ENCODE measurements around the gene MAN2A1. TPM values are rescaled to one million over a fixed set of nuclear protein-coding genes. Genes with fewer than 3 reads are reported as not detected.

Gene MAN2A1
- 100 to 1,000 TPM in 1 of 2 donors, 10 to 100 TPM in 1; 53.3 to 107 TPM for total RNA-seq
- polyA plus RNA-seq (ENCODE audit: insufficient read length in 2 of 2), result 10 to 100 TPM; 29.5 to 30.7 TPM
- long read RNA-seq, donor 1, full-length matches to known transcripts, result 4 of 4 reads
- long read RNA-seq, donor 1, partial matches to known transcripts, result 0 of 4 reads
- long read RNA-seq, donor 1, other reads (novel, unspliced or antisense), result 0 of 4 reads
- long read RNA-seq, donor 2, result 0 reads
- long read RNA-seq, donor 3, result 0 reads
- long read RNA-seq, donor 4, full-length matches to known transcripts, result 1 of 1 reads
- long read RNA-seq, donor 4, partial matches to known transcripts, result 0 of 1 reads
- long read RNA-seq, donor 4, other reads (novel, unspliced or antisense), result 0 of 1 reads

GRCh38 chr5:109689740-109690241 lies at the start of gene MAN2A1:
MAN2A1 (plus strand) TSS chr5:109689927; CDS start chr5:109690418, 491 bp downstream.
- peak in 3 of 6 donors; percentile 44 to 53 (median 46) for DNase-seq (ENCODE audit: low read depth in 4 of 6, low spot score in 6 of 6)
- H3K27me3 ChIP-seq (ENCODE audit: control insufficient read depth, insufficient read depth, low read length), result no peaks in the 10 kb centered on the region
- H3K27ac ChIP-seq (ENCODE audit: low read depth, low read length), result peak within 1 kb of the TSS; percentile 98
- peaks cover 5% of the 10 kb centered on the region for H3K4me1 ChIP-seq (ENCODE audit: control insufficient read depth, insufficient read depth, low read length)
- H3K36me3 ChIP-seq (ENCODE audit: control insufficient read depth, insufficient read depth, low read length), result no peaks in the 10 kb centered on the region
- WGBS (ENCODE audit: insufficient coverage), result under 1% methylated on average over 58 of the region's 58 CpGs
- H3K9me3 ChIP-seq (ENCODE audit: control insufficient read depth, insufficient read depth, low read length), result peaks cover 9% of the 10 kb centered on the region
- H3K4me3 ChIP-seq (ENCODE audit: low read depth, low read length), result peak within 1 kb of the TSS; percentile 93

- H3K4me1 ChIP-seq (ENCODE audit: control insufficient read depth, insufficient read depth, low read length), result no peaks in the 10 kb centered on the region
- no peaks in the 10 kb centered on the region for H3K36me3 ChIP-seq (ENCODE audit: control insufficient read depth, insufficient read depth, low read length)
- 95% methylated on average over 4 of the region's 4 CpGs for WGBS (ENCODE audit: insufficient coverage)
- H3K9me3 ChIP-seq (ENCODE audit: control insufficient read depth, insufficient read depth, low read length), result no peaks in the 10 kb centered on the region
- H3K4me3 ChIP-seq (ENCODE audit: low read depth, low read length), result no peak overlapping the region
- H3K27me3 ChIP-seq (ENCODE audit: control insufficient read depth, insufficient read depth, low read length), result no peaks in the 10 kb centered on the region
- DNase-seq (ENCODE audit: low read depth in 4 of 6, low spot score in 6 of 6), result no peak
- no peak overlapping the region for H3K27ac ChIP-seq (ENCODE audit: low read depth, low read length)
Observed at GRCh38 chr5:109640976-109641375, 48.8 kb upstream of the MAN2A1 start.

GRCh38 chr5:109643791-109644350 lies 45.9 kb upstream of the MAN2A1 start:
- no peaks in the 10 kb centered on the region for H3K36me3 ChIP-seq (ENCODE audit: control insufficient read depth, insufficient read depth, low read length)
- no peaks in the 10 kb centered on the region for H3K27me3 ChIP-seq (ENCODE audit: control insufficient read depth, insufficient read depth, low read length)
- H3K4me3 ChIP-seq (ENCODE audit: low read depth, low read length), result no peak overlapping the region
- no peaks in the 10 kb centered on the region for H3K9me3 ChIP-seq (ENCODE audit: control insufficient read depth, insufficient read depth, low read length)
- H3K4me1 ChIP-seq (ENCODE audit: control insufficient read depth, insufficient read depth, low read length), result no peaks in the 10 kb centered on the region
- H3K27ac ChIP-seq (ENCODE audit: low read depth, low read length), result no peak overlapping the region
- no peak for DNase-seq (ENCODE audit: low read depth in 4 of 6, low spot score in 6 of 6)
- 100% methylated on average over 1 of the region's 4 CpGs for WGBS (ENCODE audit: insufficient coverage)

- H3K27ac ChIP-seq (ENCODE audit: low read depth, low read length), result no peak overlapping the region
- H3K27me3 ChIP-seq (ENCODE audit: control insufficient read depth, insufficient read depth, low read length), result no peaks in the 10 kb centered on the region
- no peak overlapping the region for H3K4me3 ChIP-seq (ENCODE audit: low read depth, low read length)
- 72% methylated on average over 4 of the region's 7 CpGs for WGBS (ENCODE audit: insufficient coverage)
- H3K9me3 ChIP-seq (ENCODE audit: control insufficient read depth, insufficient read depth, low read length), result no peaks in the 10 kb centered on the region
- H3K36me3 ChIP-seq (ENCODE audit: control insufficient read depth, insufficient read depth, low read length), result no peaks in the 10 kb centered on the region
- H3K4me1 ChIP-seq (ENCODE audit: control insufficient read depth, insufficient read depth, low read length), result no peaks in the 10 kb centered on the region
- no peak for DNase-seq (ENCODE audit: low read depth in 4 of 6, low spot score in 6 of 6)
Observed at GRCh38 chr5:109644829-109645228, 44.9 kb upstream of the MAN2A1 start.

- H3K4me1 ChIP-seq (ENCODE audit: control insufficient read depth, insufficient read depth, low read length), result no peaks in the 10 kb centered on the region
- H3K36me3 ChIP-seq (ENCODE audit: control insufficient read depth, insufficient read depth, low read length), result no peaks in the 10 kb centered on the region
- H3K27ac ChIP-seq (ENCODE audit: low read depth, low read length), result peak overlapping the region; percentile 3
- WGBS (ENCODE audit: insufficient coverage), result 0% methylated on average over 1 of the region's 2 CpGs
- H3K9me3 ChIP-seq (ENCODE audit: control insufficient read depth, insufficient read depth, low read length), result no peaks in the 10 kb centered on the region
- H3K4me3 ChIP-seq (ENCODE audit: low read depth, low read length), result no peak overlapping the region
- no peaks in the 10 kb centered on the region for H3K27me3 ChIP-seq (ENCODE audit: control insufficient read depth, insufficient read depth, low read length)
- peak in 5 of 6 donors; percentile 42 to 95 (median 64) for DNase-seq (ENCODE audit: low read depth in 4 of 6, low spot score in 6 of 6)
Observed at GRCh38 chr5:109645707-109646192, 44.0 kb upstream of the MAN2A1 start.

GRCh38 chr5:109649318-109649717 lies 40.4 kb upstream of the MAN2A1 start:
- DNase-seq (ENCODE audit: low read depth in 4 of 6, low spot score in 6 of 6), result peak in 1 of 6 donors; percentile 45
- no peak overlapping the region for H3K27ac ChIP-seq (ENCODE audit: low read depth, low read length)
- no peak overlapping the region for H3K4me3 ChIP-seq (ENCODE audit: low read depth, low read length)
- 43% methylated on average over 1 of the region's 4 CpGs for WGBS (ENCODE audit: insufficient coverage)
- H3K4me1 ChIP-seq (ENCODE audit: control insufficient read depth, insufficient read depth, low read length), result no peaks in the 10 kb centered on the region
- H3K9me3 ChIP-seq (ENCODE audit: control insufficient read depth, insufficient read depth, low read length), result no peaks in the 10 kb centered on the region
- no peaks in the 10 kb centered on the region for H3K27me3 ChIP-seq (ENCODE audit: control insufficient read depth, insufficient read depth, low read length)
- no peaks in the 10 kb centered on the region for H3K36me3 ChIP-seq (ENCODE audit: control insufficient read depth, insufficient read depth, low read length)

GRCh38 chr5:109650493-109650892 lies 39.2 kb upstream of the MAN2A1 start:
- no peaks in the 10 kb centered on the region for H3K4me1 ChIP-seq (ENCODE audit: control insufficient read depth, insufficient read depth, low read length)
- no peaks in the 10 kb centered on the region for H3K36me3 ChIP-seq (ENCODE audit: control insufficient read depth, insufficient read depth, low read length)
- DNase-seq (ENCODE audit: low read depth in 4 of 6, low spot score in 6 of 6), result no peak
- no peaks in the 10 kb centered on the region for H3K27me3 ChIP-seq (ENCODE audit: control insufficient read depth, insufficient read depth, low read length)
- H3K27ac ChIP-seq (ENCODE audit: low read depth, low read length), result no peak overlapping the region
- WGBS (ENCODE audit: insufficient coverage), result 51% methylated on average over 4 of the region's 4 CpGs
- H3K9me3 ChIP-seq (ENCODE audit: control insufficient read depth, insufficient read depth, low read length), result no peaks in the 10 kb centered on the region
- no peak overlapping the region for H3K4me3 ChIP-seq (ENCODE audit: low read depth, low read length)

- WGBS (ENCODE audit: insufficient coverage), result no CpG with 5 or more reads among the region's 1 CpG
Observed at GRCh38 chr5:109652096-109652495, 37.6 kb upstream of the MAN2A1 start.

GRCh38 chr5:109653042-109653441 lies 36.7 kb upstream of the MAN2A1 start:
- WGBS (ENCODE audit: insufficient coverage), result no CpG with 5 or more reads among the region's 2 CpGs
- no peak for DNase-seq (ENCODE audit: low read depth in 4 of 6, low spot score in 6 of 6)

More at GRCh38 chr5:109652096-109652495, 37.6 kb upstream of the MAN2A1 start:
- DNase-seq (ENCODE audit: low read depth in 4 of 6, low spot score in 6 of 6), result peak in 1 of 6 donors; percentile 65
- no peaks in the 10 kb centered on the region for H3K36me3 ChIP-seq (ENCODE audit: control insufficient read depth, insufficient read depth, low read length)
- H3K4me3 ChIP-seq (ENCODE audit: low read depth, low read length), result no peak overlapping the region
- H3K9me3 ChIP-seq (ENCODE audit: control insufficient read depth, insufficient read depth, low read length), result no peaks in the 10 kb centered on the region
- no peak overlapping the region for H3K27ac ChIP-seq (ENCODE audit: low read depth, low read length)
- no peaks in the 10 kb centered on the region for H3K4me1 ChIP-seq (ENCODE audit: control insufficient read depth, insufficient read depth, low read length)
- H3K27me3 ChIP-seq (ENCODE audit: control insufficient read depth, insufficient read depth, low read length), result no peaks in the 10 kb centered on the region

More at GRCh38 chr5:109653042-109653441, 36.7 kb upstream of the MAN2A1 start:
- Histone ChIP-seq H3K27ac (ENCODE audit: low read depth, low read length) (no peak overlapping the region), H3K4me1 (ENCODE audit: control insufficient read depth, insufficient read depth, low read length) (no peaks in the 10 kb centered on the region), H3K9me3 (ENCODE audit: control insufficient read depth, insufficient read depth, low read length) (no peaks in the 10 kb centered on the region), H3K4me3 (ENCODE audit: low read depth, low read length) (no peak overlapping the region), H3K27me3 (ENCODE audit: control insufficient read depth, insufficient read depth, low read length) (no peaks in the 10 kb centered on the region), H3K36me3 (ENCODE audit: control insufficient read depth, insufficient read depth, low read length) (no peaks in the 10 kb centered on the region)
